ENCODE data around the gene HMGB2.

DNA sequence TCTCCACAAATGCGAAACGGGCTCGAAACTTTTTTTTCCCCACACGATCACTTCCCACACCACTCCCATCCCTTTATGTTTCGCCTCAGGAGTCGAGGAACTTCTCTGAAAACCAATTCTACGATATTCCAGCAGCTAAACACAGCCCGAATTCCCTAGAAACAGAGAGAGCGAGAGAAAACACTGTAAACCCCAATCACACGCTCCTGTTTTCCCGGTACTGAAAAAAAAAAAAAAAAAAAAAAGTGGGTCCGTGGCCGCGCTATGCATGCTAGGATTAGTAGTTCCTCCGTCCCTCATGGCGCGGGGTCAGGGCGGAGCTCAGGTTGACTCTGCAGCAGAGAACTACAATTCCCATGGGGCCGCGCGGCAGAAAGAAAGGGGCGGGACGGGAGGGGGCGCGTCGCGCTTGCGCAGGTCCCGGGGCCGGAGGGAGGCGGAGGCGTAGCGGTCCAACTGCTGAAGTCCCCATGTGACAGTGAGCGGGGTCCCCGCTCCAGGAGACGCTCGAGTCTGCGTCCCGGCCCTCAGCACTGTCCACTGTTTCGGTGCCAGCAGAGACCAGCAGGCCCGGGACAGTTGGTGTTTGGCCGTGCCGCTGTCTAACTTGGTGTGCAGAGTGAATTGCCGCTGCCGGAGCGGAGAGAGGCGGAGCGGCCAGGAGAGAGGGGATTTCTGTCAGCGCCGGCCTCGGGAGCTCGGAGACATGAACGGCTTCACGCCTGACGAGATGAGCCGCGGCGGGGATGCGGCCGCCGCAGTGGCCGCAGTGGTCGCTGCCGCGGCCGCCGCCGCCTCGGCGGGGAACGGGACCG, 36.5 kb upstream of the HMGB2 start, which contains the start of gene SAP30:
- TF ChIP-seq, protein P1, sequence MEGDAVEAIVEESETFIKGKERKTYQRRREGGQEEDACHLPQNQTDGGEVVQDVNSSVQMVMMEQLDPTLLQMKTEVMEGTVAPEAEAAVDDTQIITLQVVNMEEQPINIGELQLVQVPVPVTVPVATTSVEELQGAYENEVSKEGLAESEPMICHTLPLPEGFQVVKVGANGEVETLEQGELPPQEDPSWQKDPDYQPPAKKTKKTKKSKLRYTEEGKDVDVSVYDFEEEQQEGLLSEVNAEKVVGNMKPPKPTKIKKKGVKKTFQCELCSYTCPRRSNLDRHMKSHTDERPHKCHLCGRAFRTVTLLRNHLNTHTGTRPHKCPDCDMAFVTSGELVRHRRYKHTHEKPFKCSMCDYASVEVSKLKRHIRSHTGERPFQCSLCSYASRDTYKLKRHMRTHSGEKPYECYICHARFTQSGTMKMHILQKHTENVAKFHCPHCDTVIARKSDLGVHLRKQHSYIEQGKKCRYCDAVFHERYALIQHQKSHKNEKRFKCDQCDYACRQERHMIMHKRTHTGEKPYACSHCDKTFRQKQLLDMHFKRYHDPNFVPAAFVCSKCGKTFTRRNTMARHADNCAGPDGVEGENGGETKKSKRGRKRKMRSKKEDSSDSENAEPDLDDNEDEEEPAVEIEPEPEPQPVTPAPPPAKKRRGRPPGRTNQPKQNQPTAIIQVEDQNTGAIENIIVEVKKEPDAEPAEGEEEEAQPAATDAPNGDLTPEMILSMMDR (conservative IDR thresholded peaks at IDR 0.05; ENCODE audit: low read depth, low read length) = no peak
- no peak for TF ChIP-seq EZH2phosphoT487 (IDR thresholded peaks at IDR 0.05; ENCODE audit: borderline replicate concordance, low read length)

All from PC-3 (cell line).